Smooth muscle cell (in vitro differentiated cells): ENCODE results near the gene KCNF1. TPM values are rescaled to one million over a fixed set of nuclear protein-coding genes. Genes with fewer than 3 reads are reported as not detected.

Experiments
- DNase-seq: peaks from one replicate; lab custom pipeline; 2025; ENCODE audit not compliant: unreplicated experiment; lab: John Stamatoyannopoulos, UW
- H2AFZ ChIP-seq: fragments of 200-600 bp; sonication (generic); 2 replicates; pipeline ENCODE4 v1.6.0; 2016; ENCODE audit warnings: antibody characterized with exemption, low read depth, mild to moderate bottlenecking
- H3F3A ChIP-seq: fragments of 200-600 bp; sonication (generic); 2 replicates; pipeline ENCODE4 v1.6.0; 2017; ENCODE audit warnings: antibody characterized with exemption, low read depth
- H3K27ac ChIP-seq: fragments of 200-600 bp; sonication (generic); 2 replicates; pipeline ENCODE4 v1.5.1; 2016; ENCODE audit warnings: low read depth, mild to moderate bottlenecking
- H3K27me3 ChIP-seq: fragments of 200-600 bp; sonication (generic); 2 replicates; pipeline ENCODE4 v1.6.1; 2016; ENCODE audit warnings: low read depth, mild to moderate bottlenecking
- H3K36me3 ChIP-seq: fragments of 200-600 bp; sonication (generic); 2 replicates; pipeline ENCODE4 v1.5.1; 2016; ENCODE audit warnings: low read depth
- H3K4me1 ChIP-seq: fragments of 200-600 bp; sonication (generic); 2 replicates; pipeline ENCODE4 v1.5.1; 2016; ENCODE audit warnings: low read depth
- H3K4me2 ChIP-seq: fragments of 200-600 bp; sonication (generic); 2 replicates; pipeline ENCODE4 v1.6.0; 2016; ENCODE audit warnings: mild to moderate bottlenecking
- H3K4me3 ChIP-seq: fragments of 200-600 bp; sonication (generic); 2 replicates; pipeline ENCODE4 v1.5.1; 2016; ENCODE audit warnings: mild to moderate bottlenecking
- H3K79me2 ChIP-seq: fragments of 200-600 bp; sonication (generic); 2 replicates; pipeline ENCODE4 v1.6.0; 2016; ENCODE audit warnings: low read depth, mild to moderate bottlenecking
- H3K9ac ChIP-seq: fragments of 200-600 bp; sonication (generic); 2 replicates; pipeline ENCODE4 v1.6.0; 2016; ENCODE audit warnings: low read depth
- H3K9me3 ChIP-seq: fragments of 200-600 bp; sonication (generic); replicated peaks from 2 replicates; pipeline ENCODE4 v1.5.1; 2016; ENCODE audit warnings: low read depth
- H4K20me1 ChIP-seq: fragments of 200-600 bp; sonication (generic); 2 replicates; pipeline ENCODE4 v1.6.0; 2016; ENCODE audit warnings: low read depth
- WGBS: methylation state at CpG from one replicate; pipeline ENCODE4 v1.1.7; 2016; ENCODE audit warnings: low lambda C conversion rate; 5-methylcytosine and 5-hydroxymethylcytosine counted together
- polyA plus RNA-seq: library from polyadenylated mRNA; unstranded; fragments of >200 nt; fragmentation: Nextera tagmentation; extraction: Ambion mirVana; gene quantifications from 2 replicates; pipeline ENCODE4 v1.2.1, GENCODE V29; 2016
- total RNA-seq: library from RNA; depleted of rRNA; stranded (reverse); fragments of >200 nt; gene quantifications from 2 replicates; pipeline ENCODE4 v1.2.3, GENCODE V29; 2014
- TF ChIP-seq, protein P1 (sequence below): fragments of 200-600 bp; sonication (generic); IDR thresholded peaks from 2 replicates; pipeline ENCODE4 v1.5.1; 2017; ENCODE audit warnings: borderline replicate concordance, mild to moderate bottlenecking, antibody characterized with exemption; ENCODE audit not compliant: insufficient read depth, poor library complexity, severe bottlenecking

Gene KCNF1
- total and polyA plus RNA-seq, 2 experiments from 2014 or later = 0.55 TPM; not detected in 1

DNA sequence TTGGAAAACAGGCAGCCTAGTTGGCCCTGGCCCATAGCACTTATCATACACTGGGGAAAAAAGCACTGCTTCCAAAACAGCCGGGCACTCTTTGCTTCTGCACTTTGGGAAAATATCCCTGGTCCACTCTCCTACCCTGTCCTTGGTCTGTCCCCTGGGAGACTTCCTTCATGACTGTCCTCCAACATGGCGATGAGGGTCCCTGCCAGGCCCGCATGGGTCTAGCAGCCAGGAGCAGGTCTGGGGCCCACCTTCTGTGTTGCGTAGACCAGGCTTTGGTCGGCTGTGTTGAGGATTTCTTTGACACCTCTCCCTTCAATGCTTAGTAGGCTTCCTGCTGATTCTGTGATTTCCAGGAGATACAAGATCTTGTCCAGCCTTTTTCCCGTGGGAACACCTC, 12.2 kb downstream of the KCNF1 start:
- Histone ChIP-seq H4K20me1 (no peaks in the 10 kb centered on the region), H3K4me3 (no peak overlapping the region), H3K36me3 (no peaks in the 10 kb centered on the region), H3K79me2 (no peaks in the 10 kb centered on the region), H3K4me2 (no peak overlapping the region), H3K27ac (no peak overlapping the region), H3K27me3 (no peaks in the 10 kb centered on the region), H3F3A (no peaks in the 10 kb centered on the region), H3K9ac (no peak overlapping the region), H2AFZ (no peak overlapping the region), H3K4me1 (no peaks in the 10 kb centered on the region), H3K9me3 (no peaks in the 10 kb centered on the region)
- WGBS = 91% methylated on average over 6 of the region's 6 CpGs
- TF ChIP-seq, protein P1, sequence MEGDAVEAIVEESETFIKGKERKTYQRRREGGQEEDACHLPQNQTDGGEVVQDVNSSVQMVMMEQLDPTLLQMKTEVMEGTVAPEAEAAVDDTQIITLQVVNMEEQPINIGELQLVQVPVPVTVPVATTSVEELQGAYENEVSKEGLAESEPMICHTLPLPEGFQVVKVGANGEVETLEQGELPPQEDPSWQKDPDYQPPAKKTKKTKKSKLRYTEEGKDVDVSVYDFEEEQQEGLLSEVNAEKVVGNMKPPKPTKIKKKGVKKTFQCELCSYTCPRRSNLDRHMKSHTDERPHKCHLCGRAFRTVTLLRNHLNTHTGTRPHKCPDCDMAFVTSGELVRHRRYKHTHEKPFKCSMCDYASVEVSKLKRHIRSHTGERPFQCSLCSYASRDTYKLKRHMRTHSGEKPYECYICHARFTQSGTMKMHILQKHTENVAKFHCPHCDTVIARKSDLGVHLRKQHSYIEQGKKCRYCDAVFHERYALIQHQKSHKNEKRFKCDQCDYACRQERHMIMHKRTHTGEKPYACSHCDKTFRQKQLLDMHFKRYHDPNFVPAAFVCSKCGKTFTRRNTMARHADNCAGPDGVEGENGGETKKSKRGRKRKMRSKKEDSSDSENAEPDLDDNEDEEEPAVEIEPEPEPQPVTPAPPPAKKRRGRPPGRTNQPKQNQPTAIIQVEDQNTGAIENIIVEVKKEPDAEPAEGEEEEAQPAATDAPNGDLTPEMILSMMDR = no peak
- no peak for DNase-seq

DNA sequence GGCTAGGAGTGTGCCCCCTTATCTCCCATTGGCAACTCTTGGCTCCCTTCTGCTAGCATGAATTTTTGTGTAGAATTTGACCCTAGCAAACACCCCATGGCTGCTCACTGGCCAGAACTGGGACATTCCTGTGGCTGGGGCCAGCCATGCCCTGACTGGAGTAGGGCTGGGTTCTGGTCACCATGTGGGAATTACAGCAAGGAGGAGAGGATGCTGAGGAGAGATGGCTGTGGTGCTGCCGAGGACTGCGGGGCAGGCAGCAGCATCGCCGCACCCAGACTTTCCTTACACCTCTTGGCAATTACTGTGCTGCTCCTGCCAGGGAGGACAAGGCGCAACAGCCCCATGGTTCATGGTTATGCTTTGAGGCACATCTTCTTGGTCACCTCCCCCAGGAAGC, 12.7 kb downstream of the KCNF1 start:
- no peaks in the 10 kb centered on the region for H3K27me3 ChIP-seq
- H2AFZ ChIP-seq = no peak overlapping the region
- no peak overlapping the region for H3K4me3 ChIP-seq
- H3K9me3 ChIP-seq = no peaks in the 10 kb centered on the region
- no peak overlapping the region for H3K4me2 ChIP-seq
- no peaks in the 10 kb centered on the region for H3F3A ChIP-seq
- H3K4me1 ChIP-seq = no peaks in the 10 kb centered on the region
- WGBS = 96% methylated on average over 5 of the region's 5 CpGs
- H3K36me3 ChIP-seq = no peaks in the 10 kb centered on the region
- no peak for DNase-seq
- no peaks in the 10 kb centered on the region for H4K20me1 ChIP-seq
- H3K9ac ChIP-seq = no peak overlapping the region
- no peak overlapping the region for H3K27ac ChIP-seq
- H3K79me2 ChIP-seq = no peaks in the 10 kb centered on the region
- TF ChIP-seq, protein P1 = no peak

DNA sequence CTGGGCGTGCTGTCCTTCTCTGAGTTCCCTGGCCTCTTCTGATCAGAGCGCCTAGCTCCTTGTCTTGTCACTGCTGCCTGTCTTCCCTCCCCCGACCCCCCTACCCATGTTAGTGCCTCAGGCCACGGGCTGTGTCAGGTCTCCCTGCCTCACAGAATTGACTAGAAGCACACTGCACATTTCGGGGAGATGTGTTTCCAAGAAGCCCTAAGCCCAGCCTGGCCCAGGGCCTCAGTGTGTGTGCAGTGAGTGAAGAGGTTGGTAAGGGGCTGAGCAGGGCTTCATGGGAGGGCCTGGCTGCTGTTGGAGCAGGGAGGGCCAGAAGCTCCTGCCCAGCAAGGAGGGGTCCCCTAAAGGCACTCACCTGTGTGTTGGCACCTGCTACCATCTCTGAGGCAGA, 13.1 kb downstream of the KCNF1 start:
- TF ChIP-seq, protein P1 = no peak
- no peak overlapping the region for H3K27ac ChIP-seq
- no peaks in the 10 kb centered on the region for H3F3A ChIP-seq
- H3K9ac ChIP-seq = no peak overlapping the region
- H3K36me3 ChIP-seq = no peaks in the 10 kb centered on the region
- no peaks in the 10 kb centered on the region for H3K79me2 ChIP-seq
- WGBS = 72% methylated on average over 5 of the region's 5 CpGs
- H3K27me3 ChIP-seq = no peaks in the 10 kb centered on the region
- no peaks in the 10 kb centered on the region for H4K20me1 ChIP-seq
- no peaks in the 10 kb centered on the region for H3K9me3 ChIP-seq
- H3K4me2 ChIP-seq = no peak overlapping the region
- H3K4me3 ChIP-seq = no peak overlapping the region
- no peak overlapping the region for H2AFZ ChIP-seq
- no peaks in the 10 kb centered on the region for H3K4me1 ChIP-seq
- no peak for DNase-seq

DNA sequence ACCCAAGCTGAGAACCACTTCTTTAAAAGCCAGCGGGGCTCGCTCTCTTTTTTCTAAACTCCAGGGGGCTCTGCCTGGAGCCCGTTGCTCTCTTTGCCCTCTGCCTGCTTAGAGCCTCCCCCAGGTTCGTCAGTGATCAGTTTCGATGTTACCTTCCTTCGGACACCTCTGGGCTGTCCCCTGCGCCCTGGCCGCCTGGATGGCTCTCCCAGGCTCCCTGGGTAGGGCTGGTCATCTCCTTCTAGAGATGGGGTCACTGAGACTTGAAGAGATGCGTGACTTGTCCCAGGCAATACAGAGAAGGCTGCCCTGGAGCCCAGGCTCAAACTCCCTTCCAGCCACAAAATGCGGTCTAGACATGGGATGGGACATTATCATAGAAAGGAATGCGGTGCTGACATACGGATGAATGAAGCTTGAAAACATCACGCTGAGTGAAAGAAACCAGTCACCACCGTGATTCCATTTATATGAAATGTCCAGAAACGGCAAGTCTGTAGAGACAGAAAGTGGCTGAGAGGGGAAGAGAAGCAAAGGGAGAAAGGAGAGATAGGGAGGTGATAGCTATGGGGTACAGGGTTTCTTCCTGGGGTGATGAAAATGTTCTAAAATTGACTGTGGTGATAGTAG, 14.6 kb downstream of the KCNF1 start:
- Histone ChIP-seq H2AFZ (no peak overlapping the region), H3K9me3 (no peaks in the 10 kb centered on the region), H3K79me2 (no peaks in the 10 kb centered on the region), H3K4me3 (no peak overlapping the region), H3K9ac (no peak overlapping the region), H3K4me2 (peak overlapping the region; percentile 21), H3K36me3 (no peaks in the 10 kb centered on the region), H3K4me1 (no peaks in the 10 kb centered on the region), H3K27me3 (no peaks in the 10 kb centered on the region), H4K20me1 (no peaks in the 10 kb centered on the region), H3F3A (no peaks in the 10 kb centered on the region), H3K27ac (no peak overlapping the region)
- TF ChIP-seq, protein P1 = no peak
- DNase-seq = no peak
- 55% methylated on average over 15 of the region's 15 CpGs for WGBS
